ENCODE results near the gene ZNF808. TPM values are rescaled to one million over a fixed set of nuclear protein-coding genes. Genes with fewer than 3 reads are reported as not detected.

ZNF808 gene
- total and polyA plus RNA-seq, 9 of the 15 experiments (the other 6 are each of a cell fraction or from before 2014, with no cell fraction given), result 3.1 to 20.1 (median 10.9) TPM

GRCh38 chr19:52570000-52570861 is 42.8 kb downstream of the ZNF808 start, which contains the start of gene ZNF701 (continued):
- TF ChIP-seq JUND (IDR thresholded peaks at IDR 0.05; ENCODE audit: borderline replicate concordance, low read depth, low read length) (no peak), JUND (tag; IDR thresholded peaks at IDR 0.05; ENCODE audit: borderline replicate concordance, low read depth, low read length) (no peak), ZNF655 (CRISPR knock-in tag; IDR thresholded peaks at IDR 0.05) (no peak), TEAD2 (tag; IDR thresholded peaks at IDR 0.05) (no peak), CTCFL (IDR thresholded peaks at IDR 0.05; ENCODE audit: borderline replicate concordance, insufficient read depth, low read depth, low read length, poor library complexity, severe bottlenecking) (peak; percentile 4), KHSRP (IDR thresholded peaks at IDR 0.05) (no peak), ZBTB2 (IDR thresholded peaks at IDR 0.05) (peak; percentile 90), CREB3 (tag; conservative IDR thresholded peaks at IDR 0.05; ENCODE audit: low read depth) (no peak), ZNF133 (CRISPR knock-in tag; IDR thresholded peaks at IDR 0.05) (no peak), GATAD2B (IDR thresholded peaks at IDR 0.05; ENCODE audit: borderline replicate concordance) (no peak), ESRRB (CRISPR knock-in tag; IDR thresholded peaks at IDR 0.05; ENCODE audit: borderline replicate concordance) (no peak), ZC3H4 (CRISPR knock-in tag; IDR thresholded peaks at IDR 0.05; ENCODE audit: borderline replicate concordance) (no peak), GABPA (tag; conservative IDR thresholded peaks at IDR 0.05; ENCODE audit: low read depth) (peak; percentile 70), ZZZ3 (IDR thresholded peaks at IDR 0.05) (no peak), ZFP1 (CRISPR knock-in tag; IDR thresholded peaks at IDR 0.05) (0 out of 2 replicates have a peak, but pooled peaks have one; percentile 1), ZSCAN29 (IDR thresholded peaks at IDR 0.05) (peak; percentile 59; the same call in 1 of the 2 replicates), TAF1 (IDR thresholded peaks at IDR 0.05; ENCODE audit: control insufficient read depth, extremely low read depth, insufficient read depth, low read length, severe bottlenecking) (peak; percentile 71), NR2C2 (CRISPR knock-in tag; IDR thresholded peaks at IDR 0.05) (no peak), NR2C2 (tag; IDR thresholded peaks at IDR 0.05) (peak; percentile 54), SMARCC2 (IDR thresholded peaks at IDR 0.05; ENCODE audit: low read depth) (peak; percentile 41; the same call in 1 of the 2 replicates)
